AG04449 (cell line): ENCODE results near the gene TRIM75.
"Not testable (repeated sequence)": the region's sequence is repeated elsewhere in the genome, so short reads cannot be mapped to it uniquely, and the experiment has no call there.

Experiments
- CTCF ChIA-PET: fragments of 350-600 bp; formaldehyde crosslinking; extraction: SDS; loops from one replicate; lab custom pipeline; 2021; ENCODE audit warnings: antibody characterized with exemption; lab: Yijun Ruan, JAX
- POLR2A ChIA-PET: fragments of 400-600, 350-600 bp; formaldehyde crosslinking; extraction: SDS; loops from one replicate; lab custom pipeline; 2020; ENCODE audit warnings: antibody characterized with exemption, inconsistent platforms; lab: Yijun Ruan, JAX
- DNase-seq: peaks from one replicate; pipeline ENCODE4 v3.0.0-alpha.2; 2010; ENCODE audit warnings: low read depth, low spot score
- H3K4me3 ChIP-seq: 2 replicates; pipeline ENCODE4 v1.5.1; 2011; ENCODE audit warnings: low read depth, mild to moderate bottlenecking, control low read depth, low read length
- CTCF ChIP-seq: IDR thresholded peaks from one replicate; pipeline ENCODE4 v1.5.1; 2011; ENCODE audit warnings: mild to moderate bottlenecking, moderate library complexity, low read length, control low read depth, inconsistent platforms; ENCODE audit not compliant: insufficient read depth; ENCODE audit errors: missing control alignments

TRIM75 gene

GRCh38 chr4:165010487-165010886, 43.2 kb upstream of the TRIM75 start:
- CTCF ChIA-PET = no interaction called here
- no peak for TF ChIP-seq CTCF
- no peak for DNase-seq
- H3K4me3 ChIP-seq = no peak overlapping the region
- POLR2A ChIA-PET = no interaction called here

GRCh38 chr4:165010991-165011390, 42.7 kb upstream of the TRIM75 start:
- TF ChIP-seq CTCF = no peak
- POLR2A ChIA-PET = no interaction called here
- no peak for DNase-seq
- H3K4me3 ChIP-seq = no peak overlapping the region
- CTCF ChIA-PET = no interaction called here

DNA sequence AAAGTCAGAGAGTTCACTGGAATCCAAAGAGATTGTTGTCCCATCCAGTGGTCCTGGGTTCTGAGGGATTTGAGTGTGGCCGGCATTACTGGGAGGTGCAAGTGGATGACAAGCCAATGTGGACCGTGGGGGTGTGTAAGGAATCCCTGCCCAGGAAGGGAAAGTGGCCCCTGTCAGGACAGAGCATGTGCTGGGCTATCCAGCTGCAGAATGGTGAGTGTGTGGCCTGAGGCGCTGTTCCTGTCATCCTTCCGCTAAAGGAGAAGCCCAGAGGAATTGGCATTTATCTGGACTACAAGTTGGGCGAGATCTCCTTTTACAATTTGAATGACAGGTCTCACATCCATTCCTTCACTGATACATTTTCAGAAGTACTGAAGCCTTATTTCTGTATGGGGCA, 42.3 kb upstream of the TRIM75 start:
- no peak for DNase-seq
- POLR2A ChIA-PET = no interaction called here
- CTCF ChIA-PET = no interaction called here
- no peak for TF ChIP-seq CTCF
- no peak overlapping the region for H3K4me3 ChIP-seq

- CTCF ChIA-PET = no interaction called here
- no peak for TF ChIP-seq CTCF
Observed at GRCh38 chr4:165013691-165014090, 40.0 kb upstream of the TRIM75 start.

DNA sequence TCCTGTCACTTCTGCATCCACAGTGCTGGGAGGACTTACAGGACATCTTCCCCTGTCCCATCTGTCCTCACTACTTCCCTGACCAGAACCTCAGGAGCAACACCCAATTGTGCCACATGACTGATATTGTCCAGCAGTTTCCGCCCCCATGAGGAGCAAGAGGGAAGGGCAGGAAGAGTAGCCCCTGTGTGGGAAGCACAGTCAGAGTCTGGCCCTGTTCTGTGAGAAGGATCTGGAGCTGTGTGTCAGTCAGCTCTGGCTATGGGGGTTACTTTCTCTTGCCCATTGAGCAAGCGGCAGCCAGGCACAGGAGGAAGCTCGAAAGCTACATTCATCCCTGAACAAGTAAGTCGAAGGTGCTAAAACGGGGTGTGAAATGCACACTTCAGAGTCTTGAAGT, 36.7 kb upstream of the TRIM75 start:
- no peak for TF ChIP-seq CTCF
- no peak overlapping the region for H3K4me3 ChIP-seq
- no peak for DNase-seq
- ChIA-PET POLR2A (no interaction called here), CTCF (no interaction called here)

More at GRCh38 chr4:165013691-165014090, 40.0 kb upstream of the TRIM75 start:
- DNase-seq = no peak
- no peak overlapping the region for H3K4me3 ChIP-seq
- POLR2A ChIA-PET = no interaction called here

GRCh38 chr4:165019995-165020394, 33.7 kb upstream of the TRIM75 start:
- DNase-seq, POLR2A ChIA-PET, CTCF ChIA-PET, H3K4me3 ChIP-seq: not testable (repeated sequence)

- H3K4me3 ChIP-seq, POLR2A ChIA-PET, DNase-seq, CTCF ChIA-PET: not testable (repeated sequence)
Observed at GRCh38 chr4:165025782-165026181, 27.9 kb upstream of the TRIM75 start.
